Glutamatergic neuron (in vitro differentiated cells): ENCODE measurements around the gene RNF114. TPM values are rescaled to one million over a fixed set of nuclear protein-coding genes. Genes with fewer than 3 reads are reported as not detected.
"Not testable (repeated sequence)": the region's sequence is repeated elsewhere in the genome, so short reads cannot be mapped to it uniquely, and the experiment has no call there.

Experiments
- DNase-seq: peaks from one replicate; pipeline ENCODE4 v3.0.0; 2022
- H3K27ac Mint-ChIP-seq: one replicate; pipeline ENCODE4 v1.8.0; 2020; ENCODE audit warnings: mild to moderate bottlenecking, mixed read lengths, inconsistent platforms; ENCODE audit not compliant: unreplicated experiment
- H3K27me3 Mint-ChIP-seq: one replicate; pipeline ENCODE4 v1.8.0; 2020; ENCODE audit warnings: mild to moderate bottlenecking, moderate library complexity, mixed read lengths, inconsistent platforms; ENCODE audit not compliant: unreplicated experiment
- H3K36me3 Mint-ChIP-seq: one replicate; pipeline ENCODE4 v1.8.0; 2020; ENCODE audit warnings: mild to moderate bottlenecking, mixed read lengths, inconsistent platforms; ENCODE audit not compliant: unreplicated experiment
- H3K4me1 Mint-ChIP-seq: one replicate; pipeline ENCODE4 v1.8.0; 2020; ENCODE audit warnings: mild to moderate bottlenecking, low read depth, mixed read lengths, inconsistent platforms; ENCODE audit not compliant: unreplicated experiment
- H3K4me3 Mint-ChIP-seq: one replicate; pipeline ENCODE4 v1.8.0; 2020; ENCODE audit warnings: mild to moderate bottlenecking, mixed read lengths, inconsistent platforms; ENCODE audit not compliant: unreplicated experiment
- H3K9me3 Mint-ChIP-seq: one replicate; pipeline ENCODE4 v1.8.0; 2020; ENCODE audit warnings: mild to moderate bottlenecking, moderate library complexity, mixed read lengths, inconsistent platforms; ENCODE audit not compliant: unreplicated experiment
- CTCF ChIP-seq: fragments of 200-600 bp; sonication (generic); IDR thresholded peaks from one replicate; pipeline ENCODE4 v1.5.0; 2021; ENCODE audit not compliant: partially characterized antibody, unreplicated experiment
- total RNA-seq: library from RNA; stranded (reverse); fragmentation: NEBNext Ultra II Directional; extraction: Animal tissue kit (Norgen Biotek cat#: 25700); gene quantifications from one replicate; pipeline ENCODE4 v1.2.1, GENCODE V29; 2021; ENCODE audit not compliant: unreplicated experiment

The RNF114 gene
- total RNA-seq, 1 donor from 2014 or later: 64.2 TPM

GRCh38 chr20:49891476-49892110 is 44.6 kb upstream of the RNF114 start:
- Mint-ChIP-seq H3K4me1 (peaks cover 21% of the 10 kb centered on the region), H3K4me3 (no peak overlapping the region)

GRCh38 chr20:49892260-49892659 is 43.9 kb upstream of the RNF114 start:
- Mint-ChIP-seq H3K27ac (no peak overlapping the region), H3K27me3 (peaks cover 3% of the 10 kb centered on the region), H3K9me3 (peaks cover 4% of the 10 kb centered on the region)

More at GRCh38 chr20:49891476-49892110, 44.6 kb upstream of the RNF114 start:
- no peak for TF ChIP-seq CTCF
- Mint-ChIP-seq H3K27me3 (peaks cover 3% of the 10 kb centered on the region), H3K27ac (no peak overlapping the region), H3K36me3 (no peaks in the 10 kb centered on the region), H3K9me3 (peaks cover 4% of the 10 kb centered on the region)
- no peak for DNase-seq

GRCh38 chr20:49892817-49893216 is 43.4 kb upstream of the RNF114 start:
- no peak for DNase-seq
- H3K4me3 Mint-ChIP-seq: no peak overlapping the region
- H3K9me3 Mint-ChIP-seq: peaks cover 4% of the 10 kb centered on the region
- H3K27me3 Mint-ChIP-seq: peaks cover 1% of the 10 kb centered on the region
- no peaks in the 10 kb centered on the region for H3K36me3 Mint-ChIP-seq
- no peak for TF ChIP-seq CTCF
- H3K27ac Mint-ChIP-seq: no peak overlapping the region
- peaks cover 16% of the 10 kb centered on the region for H3K4me1 Mint-ChIP-seq

More at GRCh38 chr20:49892260-49892659, 43.9 kb upstream of the RNF114 start:
- peaks cover 18% of the 10 kb centered on the region for H3K4me1 Mint-ChIP-seq
- no peaks in the 10 kb centered on the region for H3K36me3 Mint-ChIP-seq
- H3K4me3 Mint-ChIP-seq: no peak overlapping the region
- DNase-seq: no peak
- TF ChIP-seq CTCF: no peak

GRCh38 chr20:49893242-49894072 is 42.7 kb upstream of the RNF114 start:
- TF ChIP-seq CTCF: no peak
- peaks cover 13% of the 10 kb centered on the region for H3K4me1 Mint-ChIP-seq
- H3K4me3 Mint-ChIP-seq: peak overlapping the region; percentile 3
- H3K27me3 Mint-ChIP-seq: peaks cover 1% of the 10 kb centered on the region
- no peak for DNase-seq
- no peaks in the 10 kb centered on the region for H3K36me3 Mint-ChIP-seq
- peaks cover 3% of the 10 kb centered on the region for H3K9me3 Mint-ChIP-seq
- H3K27ac Mint-ChIP-seq: no peak overlapping the region

GRCh38 chr20:49894073-49894470 is 42.1 kb upstream of the RNF114 start:
- H3K27ac Mint-ChIP-seq: no peak overlapping the region

GRCh38 chr20:49895474-49896093 is 40.6 kb upstream of the RNF114 start:
- not testable (repeated sequence) for DNase-seq, H3K4me1 Mint-ChIP-seq, H3K9me3 Mint-ChIP-seq, H3K27ac Mint-ChIP-seq, H3K27me3 Mint-ChIP-seq, H3K36me3 Mint-ChIP-seq, H3K4me3 Mint-ChIP-seq

More at GRCh38 chr20:49894073-49894470, 42.1 kb upstream of the RNF114 start:
- Mint-ChIP-seq H3K4me3 (no peak overlapping the region), H3K4me1 (peaks cover 9% of the 10 kb centered on the region), H3K36me3 (no peaks in the 10 kb centered on the region), H3K9me3 (no peaks in the 10 kb centered on the region), H3K27me3 (peaks cover 1% of the 10 kb centered on the region)
- DNase-seq: no peak
- TF ChIP-seq CTCF: no peak
